GM21723 (cell line): Measurements from ENCODE around the gene CTXN2.

Experiments
- ATAC-seq: cut with Tn5 transposase; IDR thresholded peaks from one replicate; pipeline ENCODE4 v1.9.1; 2021; ENCODE audit warnings: mild to moderate bottlenecking, moderate library complexity; ENCODE audit not compliant: unreplicated experiment

Gene CTXN2

GRCh38 chr15:48191574-48192225, at the start of gene CTXN2:
Gene CTXN2 (plus strand): TSS chr15:48191665. CDS start chr15:48201301, 9,636 bp downstream.
- ATAC-seq = no peak

- ATAC-seq = no peak
Observed at GRCh38 chr15:48143856-48144255, 47.6 kb upstream of the CTXN2 start.

- peak; percentile 63 for ATAC-seq
Observed at GRCh38 chr15:48144889-48145288, 46.6 kb upstream of the CTXN2 start.

GRCh38 chr15:48145923-48146322, 45.5 kb upstream of the CTXN2 start:
- ATAC-seq = no peak

- no peak for ATAC-seq
Observed at GRCh38 chr15:48147358-48147757, 44.1 kb upstream of the CTXN2 start.

- ATAC-seq = no peak
Observed at GRCh38 chr15:48149858-48150257, 41.6 kb upstream of the CTXN2 start.

GRCh38 chr15:48153526-48153925, 37.9 kb upstream of the CTXN2 start:
- no peak for ATAC-seq

GRCh38 chr15:48168616-48169015, 22.8 kb upstream of the CTXN2 start:
- ATAC-seq = no peak

GRCh38 chr15:48170981-48171380, 20.5 kb upstream of the CTXN2 start:
- ATAC-seq = no peak

GRCh38 chr15:48175126-48175525, 16.3 kb upstream of the CTXN2 start:
- no peak for ATAC-seq

- ATAC-seq = no peak
Observed at GRCh38 chr15:48176112-48176511, 15.4 kb upstream of the CTXN2 start.

GRCh38 chr15:48176957-48177356, 14.5 kb upstream of the CTXN2 start:
- no peak for ATAC-seq

GRCh38 chr15:48177383-48177765, 14.1 kb upstream of the CTXN2 start:
- peak; percentile 76 for ATAC-seq

GRCh38 chr15:48177766-48178647, 13.5 kb upstream of the CTXN2 start, which contains the start of gene MYEF2:
Gene MYEF2 (minus strand): TSS chr15:48178295. CDS start chr15:48178237, 58 bp downstream.
- ATAC-seq = peak; percentile 82

GRCh38 chr15:48178648-48178931, 12.9 kb upstream of the CTXN2 start:
- ATAC-seq = no peak

GRCh38 chr15:48182749-48183148, 8.7 kb upstream of the CTXN2 start:
- no peak for ATAC-seq

GRCh38 chr15:48185529-48185928, 5.9 kb upstream of the CTXN2 start:
- no peak for ATAC-seq

GRCh38 chr15:48186271-48186670, 5.2 kb upstream of the CTXN2 start:
- ATAC-seq = no peak

- no peak for ATAC-seq
Observed at GRCh38 chr15:48190932-48191573, 412 bp upstream of the CTXN2 start.

GRCh38 chr15:48202068-48202467, 10.6 kb downstream of the CTXN2 start:
- no peak for ATAC-seq

- no peak for ATAC-seq
Observed at GRCh38 chr15:48205981-48206380, 14.5 kb downstream of the CTXN2 start, which contains the start of gene SLC12A1. Gene SLC12A1 (plus strand): TSS chr15:48206302. CDS start chr15:48207720, 1,418 bp downstream.

GRCh38 chr15:48221261-48221660, 29.8 kb downstream of the CTXN2 start:
- ATAC-seq = no peak
